ENCODE data around the gene CADM1. TPM values are rescaled to one million over a fixed set of nuclear protein-coding genes. Genes with fewer than 3 reads are reported as not detected.

Gene CADM1
- total and polyA plus RNA-seq, 9 of the 15 experiments (the other 6 are each of a cell fraction or from before 2014, with no cell fraction given) = 0.42 TPM; not detected in 8

DNA sequence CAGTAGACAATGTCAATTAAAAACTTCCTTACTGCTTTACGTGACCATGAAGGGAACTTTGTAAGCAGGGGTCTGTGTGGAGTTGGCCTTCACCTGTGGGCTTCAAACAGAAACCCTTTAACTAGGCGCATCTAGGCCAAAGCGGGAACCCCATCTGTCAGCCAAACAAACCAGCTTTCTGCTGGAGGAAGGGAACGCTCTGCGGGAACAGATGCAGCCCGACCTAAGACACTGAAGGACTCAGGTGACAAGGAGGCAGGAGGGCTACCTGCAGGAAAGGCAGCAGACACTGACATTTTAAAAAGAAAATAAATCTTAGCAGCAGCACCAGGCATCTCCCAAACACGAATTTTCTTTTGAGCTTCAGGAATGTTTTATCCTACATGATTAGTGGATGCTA lies 78.4 kb downstream of the CADM1 start:
- intact Hi-C loops (cut with micrococcal nuclease) (no loop called here), in situ Hi-C loops (cut with MboI) (no loop called here)
- no peak for ATAC-seq
- Histone ChIP-seq H3K27me3 (ENCODE audit: control insufficient read depth in 2 of 2, insufficient read depth in 2 of 2, low read length in 2 of 2) (no peaks in the 10 kb centered on the region), H3K27ac (ENCODE audit: extremely low read depth, low read depth, low read length) (no peak overlapping the region), H3K9ac (ENCODE audit: insufficient read depth in 1 of 2, low read depth in 2 of 2, low read length in 2 of 2) (no peak overlapping the region), H3K9me3 (replicated peaks; ENCODE audit: control insufficient read depth, insufficient read depth, low read depth, low read length) (no peaks in the 10 kb centered on the region), H3K4me2 (ENCODE audit: insufficient read depth, low read length) (no peak overlapping the region), H4K20me1 (replicated peaks; ENCODE audit: control insufficient read depth, insufficient read depth, low read length) (0 out of 2 replicates have a peak, but pooled peaks cover 2% of the 10 kb centered on the region), H3K9me1 (ENCODE audit: control insufficient read depth, insufficient read depth, low read length) (no peaks in the 10 kb centered on the region), H3K4me3 (no peak overlapping the region), H3K79me2 (ENCODE audit: control insufficient read depth, insufficient read depth, low read length) (no peaks in the 10 kb centered on the region), H3K36me3 (ENCODE audit: control insufficient read depth, insufficient read depth, low read length) (no peaks in the 10 kb centered on the region), H2AFZ (ENCODE audit: low read depth, low read length) (no peak overlapping the region), H3K4me1 (replicated peaks in 1 of 2; ENCODE audit: control insufficient read depth in 2 of 2, insufficient read depth in 2 of 2, low read length in 2 of 2) (no peaks in the 10 kb centered on the region)
- no TSS peak for BruUV-seq (replicated peaks)
- 3% methylated on average over 7 of the region's 7 CpGs for WGBS (ENCODE audit: insufficient coverage, low coverage, missing lambda C conversion rate)
- ChIA-PET POLR2A (no interaction called here), CTCF (ENCODE audit: low intra/inter-chr PET ratio) (no interaction called here)
- no peak for TF ChIP-seq CEBPB (tag; IDR thresholded peaks at IDR 0.05)
- DNase-seq (ENCODE audit: extremely low read depth in 1 of 4, low spot score in 3 of 4) = no peak
- no peak for FAIRE-seq

DNA sequence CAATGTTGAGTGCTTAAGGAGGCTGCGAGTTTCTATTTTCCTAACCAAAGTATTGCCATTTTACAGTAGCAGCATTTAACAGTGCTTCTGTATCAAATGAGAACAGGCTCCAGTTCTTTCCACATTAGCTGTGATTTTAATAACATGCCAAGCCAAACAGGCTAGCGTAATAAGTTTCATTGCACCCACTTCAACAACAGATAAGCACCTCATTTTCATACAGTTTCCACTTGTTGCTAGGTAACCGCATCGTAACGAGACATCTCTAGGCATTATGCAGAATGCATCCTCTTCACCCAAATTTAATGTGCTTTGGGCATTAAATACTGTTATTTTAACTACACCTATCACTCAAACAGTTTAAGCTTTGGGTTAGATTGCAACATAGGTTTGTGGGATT lies 79.0 kb downstream of the CADM1 start:
- Histone ChIP-seq H2AFZ (ENCODE audit: low read depth, low read length) (no peak overlapping the region), H3K9me3 (replicated peaks; ENCODE audit: control insufficient read depth, insufficient read depth, low read depth, low read length) (no peaks in the 10 kb centered on the region), H3K4me3 (no peak overlapping the region), H3K9ac (ENCODE audit: insufficient read depth in 1 of 2, low read depth in 2 of 2, low read length in 2 of 2) (no peak overlapping the region), H3K36me3 (ENCODE audit: control insufficient read depth, insufficient read depth, low read length) (no peaks in the 10 kb centered on the region), H3K4me1 (replicated peaks in 1 of 2; ENCODE audit: control insufficient read depth in 2 of 2, insufficient read depth in 2 of 2, low read length in 2 of 2) (no peaks in the 10 kb centered on the region), H3K4me2 (ENCODE audit: insufficient read depth, low read length) (no peak overlapping the region), H3K27me3 (ENCODE audit: control insufficient read depth in 2 of 2, insufficient read depth in 2 of 2, low read length in 2 of 2) (no peaks in the 10 kb centered on the region), H3K27ac (ENCODE audit: extremely low read depth, low read depth, low read length) (no peak overlapping the region), H3K79me2 (ENCODE audit: control insufficient read depth, insufficient read depth, low read length) (no peaks in the 10 kb centered on the region), H4K20me1 (replicated peaks; ENCODE audit: control insufficient read depth, insufficient read depth, low read length) (0 out of 2 replicates have a peak, but pooled peaks cover 2% of the 10 kb centered on the region), H3K9me1 (ENCODE audit: control insufficient read depth, insufficient read depth, low read length) (no peaks in the 10 kb centered on the region)
- ChIA-PET CTCF (ENCODE audit: low intra/inter-chr PET ratio) (no interaction called here), POLR2A (no interaction called here)
- FAIRE-seq (no peak), ATAC-seq (no peak), DNase-seq (ENCODE audit: extremely low read depth in 1 of 4, low spot score in 3 of 4) (no peak)
- intact Hi-C loops (cut with micrococcal nuclease) (no loop called here), in situ Hi-C loops (cut with MboI) (no loop called here)
- BruUV-seq (replicated peaks) = no TSS peak
- TF ChIP-seq SRSF7 (optimal IDR thresholded peaks at IDR 0.05; ENCODE audit: low read depth, low read length) (no peak), RFX1 (IDR thresholded peaks at IDR 0.05) (peak; percentile 34)
- 0% methylated on average over 5 of the region's 5 CpGs for WGBS (ENCODE audit: insufficient coverage, low coverage, missing lambda C conversion rate)

All from K562 (cell line).